ENCODE results near the gene CTRB2. TPM values are rescaled to one million over a fixed set of nuclear protein-coding genes. Genes with fewer than 3 reads are reported as not detected.

CTRB2 gene
- polyA plus RNA-seq, 1 of the 3 experiments (the other 2 are of a cell fraction), result not detected

DNA sequence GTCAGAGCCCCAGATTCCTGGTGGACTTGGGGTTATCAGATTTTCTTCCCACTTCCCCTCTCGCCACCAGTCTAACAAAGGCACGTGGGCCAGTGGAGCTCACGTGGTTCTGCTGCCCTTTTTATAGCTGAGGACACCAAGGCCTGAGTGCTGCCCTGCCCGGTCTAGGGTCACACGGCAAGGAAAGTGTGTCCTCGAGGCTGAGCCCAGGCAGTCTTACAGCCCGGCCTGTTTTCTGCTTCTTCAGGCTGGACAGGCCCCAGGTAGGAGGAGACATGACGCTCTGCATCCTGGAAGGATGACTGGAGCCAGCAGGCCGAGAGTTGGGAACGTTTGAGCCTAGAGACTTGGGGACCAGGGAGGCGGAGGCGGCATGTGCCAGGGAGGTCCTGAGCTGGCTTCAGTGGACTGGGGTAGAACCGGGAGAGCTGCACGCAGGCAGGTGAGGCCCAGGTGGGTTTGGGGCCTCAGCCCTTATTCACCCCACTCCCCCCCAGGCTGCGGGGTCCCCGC lies 15.4 kb upstream of the CTRB2 start (continued):
- no peak for TF ChIP-seq GABPA (IDR thresholded peaks at IDR 0.05; ENCODE audit: low read depth)
- no peak for TF ChIP-seq POLR2AphosphoS5 (IDR thresholded peaks at IDR 0.05; ENCODE audit: low read depth, low read length)

DNA sequence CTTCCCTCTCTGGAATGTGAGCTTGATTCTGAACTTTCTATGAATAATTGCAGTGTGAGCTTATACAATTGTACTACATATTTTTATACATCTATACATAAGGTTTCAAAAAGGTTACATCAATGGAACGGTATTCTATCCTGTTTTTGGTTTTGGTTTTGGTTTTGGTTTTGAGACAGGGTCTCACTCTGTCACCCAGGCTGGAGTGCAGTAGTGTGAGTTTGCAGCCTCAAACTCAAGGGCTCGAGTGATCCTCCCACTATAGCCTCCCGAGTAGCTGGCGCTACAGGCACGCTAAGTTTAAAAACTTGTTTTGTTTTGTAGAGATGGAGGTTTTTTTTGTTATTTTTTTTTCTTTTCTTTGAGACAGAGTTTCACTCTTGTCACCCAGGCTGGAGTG lies 12.9 kb upstream of the CTRB2 start:
- H3K9me3 ChIP-seq, result no peaks in the 10 kb centered on the region
- 0 out of 2 replicates have a peak overlapping the region, but pooled peaks have one; percentile 58 for H3K4me2 ChIP-seq
- no peaks in the 10 kb centered on the region for H3K79me2 ChIP-seq (ENCODE audit: insufficient read depth)
- WGBS (ENCODE audit: low lambda C conversion rate), result 88% methylated on average over 5 of the region's 5 CpGs
- TF ChIP-seq FOXM1 (IDR thresholded peaks at IDR 0.05; ENCODE audit: low read depth) (no peak), GABPA (IDR thresholded peaks at IDR 0.05; ENCODE audit: low read depth) (no peak)
- ChIA-PET POLR2A (no interaction called here), CTCF (interaction anchor here (1.5 to 3.8 kb wide), 2 partner anchors 14 to 20 kb away, joined by 6 to 18 read pairs; no protein-coding TSS in a partner anchor)
- no peak overlapping the region for H2AFZ ChIP-seq (ENCODE audit: low read depth)
- H3K4me3 ChIP-seq (ENCODE audit: low read depth in 2 of 2, low read length in 1 of 2), result no peak overlapping the region
- no peaks in the 10 kb centered on the region for H3K36me3 ChIP-seq (replicated peaks in 1 of 2; ENCODE audit: control insufficient read depth in 1 of 2, insufficient read depth in 2 of 2, low read length in 1 of 2)
- H4K20me1 ChIP-seq (ENCODE audit: insufficient read depth), result no peaks in the 10 kb centered on the region
- H3K27me3 ChIP-seq (ENCODE audit: insufficient read depth), result no peaks in the 10 kb centered on the region
- no peak for DNase-seq
- H3K9me2 ChIP-seq, result no peaks in the 10 kb centered on the region
- peaks cover 0 to 6% of the 10 kb centered on the region in 2 experiments; a peak in 1 of 4 replicates for H3K4me1 ChIP-seq (ENCODE audit: control insufficient read depth in 1 of 2, insufficient read depth in 2 of 2, low read depth in 1 of 2, low read length in 1 of 2)
- H3K9ac ChIP-seq, result no peak overlapping the region
- peak overlapping the region in 1 of 2 experiments; percentile 12; a peak in 1 of 4 replicates for H3K27ac ChIP-seq (ENCODE audit: low read depth in 2 of 2, low read length in 1 of 2)
- H3F3A ChIP-seq (replicated peaks; ENCODE audit: insufficient read depth), result no peaks in the 10 kb centered on the region

DNA sequence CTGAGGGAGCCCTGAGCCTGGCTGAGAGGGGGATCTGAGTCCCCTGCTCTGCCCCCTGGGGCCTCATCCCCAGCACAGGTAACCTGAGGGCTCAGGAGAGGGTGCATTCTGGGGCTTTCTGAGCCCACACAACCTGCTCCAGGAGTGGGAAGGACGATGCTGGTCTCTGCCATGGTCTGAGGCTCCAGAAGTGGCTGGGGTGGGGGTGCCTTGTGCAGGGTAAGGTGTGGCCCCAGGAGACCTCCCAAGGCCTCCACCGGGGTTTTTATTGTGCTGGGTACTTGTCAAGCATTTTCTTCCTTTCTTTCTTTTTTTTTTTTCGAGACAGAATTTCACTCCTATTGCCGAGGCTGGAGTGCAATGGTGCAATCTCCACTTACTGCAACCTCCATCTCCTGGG lies 12.1 kb upstream of the CTRB2 start:
- Histone ChIP-seq H3K27me3 (ENCODE audit: insufficient read depth) (no peaks in the 10 kb centered on the region), H3K4me1 (ENCODE audit: control insufficient read depth in 1 of 2, insufficient read depth in 2 of 2, low read depth in 1 of 2, low read length in 1 of 2) (peaks cover 0 to 6% of the 10 kb centered on the region in 2 experiments; a peak in 1 of 4 replicates), H3K9me2 (no peaks in the 10 kb centered on the region), H3K27ac (ENCODE audit: low read depth in 2 of 2, low read length in 1 of 2) (no peak overlapping the region), H3F3A (replicated peaks; ENCODE audit: insufficient read depth) (no peaks in the 10 kb centered on the region), H3K4me2 (no peak overlapping the region), H3K9me3 (no peaks in the 10 kb centered on the region), H4K20me1 (ENCODE audit: insufficient read depth) (no peaks in the 10 kb centered on the region), H3K4me3 (ENCODE audit: low read depth in 2 of 2, low read length in 1 of 2) (no peak overlapping the region), H3K9ac (no peak overlapping the region), H3K79me2 (ENCODE audit: insufficient read depth) (no peaks in the 10 kb centered on the region), H2AFZ (ENCODE audit: low read depth) (no peak overlapping the region), H3K36me3 (replicated peaks in 1 of 2; ENCODE audit: control insufficient read depth in 1 of 2, insufficient read depth in 2 of 2, low read length in 1 of 2) (no peaks in the 10 kb centered on the region)
- ChIA-PET CTCF (interaction anchor here (1.5 to 3.8 kb wide), 2 partner anchors 15 to 20 kb away, joined by 6 to 18 read pairs; no protein-coding TSS in a partner anchor), POLR2A (interaction anchor here (0.5 kb wide), 1 partner anchor 198 kb away, joined by 3 read pairs; no protein-coding TSS in a partner anchor)
- DNase-seq, result no peak
- TF ChIP-seq, protein P1, sequence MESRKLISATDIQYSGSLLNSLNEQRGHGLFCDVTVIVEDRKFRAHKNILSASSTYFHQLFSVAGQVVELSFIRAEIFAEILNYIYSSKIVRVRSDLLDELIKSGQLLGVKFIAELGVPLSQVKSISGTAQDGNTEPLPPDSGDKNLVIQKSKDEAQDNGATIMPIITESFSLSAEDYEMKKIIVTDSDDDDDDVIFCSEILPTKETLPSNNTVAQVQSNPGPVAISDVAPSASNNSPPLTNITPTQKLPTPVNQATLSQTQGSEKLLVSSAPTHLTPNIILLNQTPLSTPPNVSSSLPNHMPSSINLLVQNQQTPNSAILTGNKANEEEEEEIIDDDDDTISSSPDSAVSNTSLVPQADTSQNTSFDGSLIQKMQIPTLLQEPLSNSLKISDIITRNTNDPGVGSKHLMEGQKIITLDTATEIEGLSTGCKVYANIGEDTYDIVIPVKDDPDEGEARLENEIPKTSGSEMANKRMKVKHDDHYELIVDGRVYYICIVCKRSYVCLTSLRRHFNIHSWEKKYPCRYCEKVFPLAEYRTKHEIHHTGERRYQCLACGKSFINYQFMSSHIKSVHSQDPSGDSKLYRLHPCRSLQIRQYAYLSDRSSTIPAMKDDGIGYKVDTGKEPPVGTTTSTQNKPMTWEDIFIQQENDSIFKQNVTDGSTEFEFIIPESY (IDR thresholded peaks at IDR 0.05; ENCODE audit: borderline replicate concordance, low read depth), result no peak
- TF ChIP-seq ELF1 (IDR thresholded peaks at IDR 0.05), result no peak
- 87% methylated on average over 3 of the region's 4 CpGs for WGBS (ENCODE audit: low lambda C conversion rate)

Measured in SK-N-SH (cell line).